Measurements from ENCODE around the gene LZTR1. TPM values are rescaled to one million over a fixed set of nuclear protein-coding genes. Genes with fewer than 3 reads are reported as not detected.

LZTR1 gene
- total and polyA plus RNA-seq, 7 donors = 17.1 to 37.1 (median 27.2) TPM

DNA sequence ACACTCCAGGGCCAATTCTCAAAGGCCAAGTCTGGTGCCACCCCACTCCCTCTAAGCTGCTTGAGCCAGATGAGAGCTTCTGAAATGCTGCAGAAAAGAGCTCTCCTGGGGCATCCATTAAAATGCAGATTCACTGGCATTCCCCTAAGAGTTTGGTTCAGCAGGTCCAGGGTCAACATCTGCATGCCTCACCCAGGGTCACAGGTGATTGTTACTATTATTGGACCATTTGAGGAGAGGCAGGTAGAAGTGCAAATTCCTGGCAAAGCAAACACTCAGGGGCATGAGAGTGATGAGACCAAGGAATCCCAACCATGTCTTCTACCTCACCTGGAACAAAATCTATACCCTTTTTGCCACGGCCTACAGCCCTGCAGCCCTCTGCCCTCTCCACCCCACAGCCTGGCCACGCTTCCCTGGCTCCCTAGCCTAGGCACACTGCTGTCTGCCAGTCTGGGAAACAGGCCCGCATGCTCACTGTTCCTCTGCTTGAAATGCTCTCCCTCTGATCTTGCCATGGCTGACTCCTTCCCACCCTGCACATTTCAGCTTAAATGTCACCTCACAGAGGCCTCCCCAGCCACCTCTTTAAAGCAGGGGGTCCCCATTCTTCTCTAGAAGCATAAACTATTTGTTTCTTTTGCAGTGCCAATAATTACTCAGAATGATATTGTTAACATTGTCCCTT is 28.5 kb downstream of the LZTR1 start:
- TF ChIP-seq CTCF (IDR thresholded peaks at IDR 0.05) = no peak
- Histone ChIP-seq H3K9me3 (no peaks in the 10 kb centered on the region), H3K27me3 (ENCODE audit: insufficient read depth in 3 of 3, low read length in 2 of 3) (no peaks in the 10 kb centered on the region), H3K36me3 (ENCODE audit: insufficient read depth in 1 of 2, low read depth in 1 of 2) (no peaks in the 10 kb centered on the region), H3K4me3 (no peak overlapping the region), H3K27ac (no peak overlapping the region), H3K4me1 (peaks cover 12% of the 10 kb centered on the region)
- 88 to 96% (median 96%) methylated on average over 3 of the region's 3 CpGs for WGBS, 3 donors
- no peak for DNase-seq
- ATAC-seq = no peak
- intact Hi-C loops (cut with DNase I) = loop anchor here in 1 of 2 donors (5.0 kb wide), 1 partner anchor 42 kb away; no protein-coding TSS in a partner anchor

GRCh38 chr22:21012446-21013407 is 30.6 kb downstream of the LZTR1 start:
- H3K4me1 ChIP-seq = peaks cover 12% of the 10 kb centered on the region
- H3K27me3 ChIP-seq (ENCODE audit: insufficient read depth in 3 of 3, low read length in 2 of 3) = no peaks in the 10 kb centered on the region
- H3K27ac ChIP-seq = no peak overlapping the region
- H3K9me3 ChIP-seq = no peaks in the 10 kb centered on the region
- peaks cover 0 to 9% of the 10 kb centered on the region in 2 donors for H3K36me3 ChIP-seq (ENCODE audit: insufficient read depth in 1 of 2, low read depth in 1 of 2)
- no peak overlapping the region for H3K4me3 ChIP-seq
- DNase-seq (no peak), ATAC-seq (no peak)
- no peak for TF ChIP-seq CTCF (IDR thresholded peaks at IDR 0.05)
- 69 to 75% (median 71%) methylated on average over 14 of the region's 14 CpGs for WGBS, 3 donors
- intact Hi-C loops (cut with DNase I) = loop anchor here in 1 of 2 donors (5.0 kb wide), 1 partner anchor 40 kb away; no protein-coding TSS in a partner anchor

DNA sequence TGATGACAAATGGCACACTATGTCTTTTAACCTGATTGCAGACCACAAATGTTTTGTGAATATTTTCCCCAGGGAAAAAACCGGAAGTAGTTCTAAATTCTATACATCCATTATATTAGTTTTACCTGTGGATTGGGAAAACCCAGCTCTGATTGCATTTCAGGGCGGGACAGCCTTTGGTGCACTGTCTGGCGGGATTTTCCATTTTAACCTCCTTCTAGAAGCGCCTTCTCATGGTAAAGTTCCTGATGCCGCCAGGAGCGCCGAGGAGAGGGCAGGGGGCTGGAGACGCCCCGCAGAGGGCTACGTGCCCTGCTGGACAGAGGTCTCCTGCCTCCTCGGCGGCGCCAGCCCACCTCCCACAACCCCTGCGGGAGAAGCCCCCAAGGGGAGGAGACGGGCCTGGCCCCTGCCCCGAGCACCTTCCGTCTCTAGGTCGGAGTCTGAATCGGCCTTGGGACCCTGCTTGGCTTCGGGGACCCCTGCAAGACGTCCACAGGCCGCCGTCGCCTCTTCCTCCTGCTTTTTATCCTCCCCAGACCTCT is 31.6 kb downstream of the LZTR1 start:
- H3K27ac ChIP-seq = peak overlapping the region; percentile 85
- H3K4me3 ChIP-seq = peak overlapping the region; percentile 75
- H3K4me1 ChIP-seq = peaks cover 12% of the 10 kb centered on the region
- intact Hi-C loops (cut with DNase I) = loop anchor here (2.0 to 5.0 kb wide), 2 partner anchors 31 to 39 kb away; partner anchors contain the start of gene LRRC74B (in 1 of the 2)
- H3K36me3 ChIP-seq (ENCODE audit: insufficient read depth in 1 of 2, low read depth in 1 of 2) = peaks cover 0 to 15% of the 10 kb centered on the region in 2 donors
- no peaks in the 10 kb centered on the region for H3K27me3 ChIP-seq (ENCODE audit: insufficient read depth in 3 of 3, low read length in 2 of 3)
- TF ChIP-seq CTCF (IDR thresholded peaks at IDR 0.05) = no peak
- no peak for DNase-seq
- H3K9me3 ChIP-seq = no peaks in the 10 kb centered on the region
- peak in 1 of 4 donors; percentile 0 for ATAC-seq
- 19 to 20% (median 19%) methylated on average over 24 of the region's 24 CpGs for WGBS, 3 donors

DNA sequence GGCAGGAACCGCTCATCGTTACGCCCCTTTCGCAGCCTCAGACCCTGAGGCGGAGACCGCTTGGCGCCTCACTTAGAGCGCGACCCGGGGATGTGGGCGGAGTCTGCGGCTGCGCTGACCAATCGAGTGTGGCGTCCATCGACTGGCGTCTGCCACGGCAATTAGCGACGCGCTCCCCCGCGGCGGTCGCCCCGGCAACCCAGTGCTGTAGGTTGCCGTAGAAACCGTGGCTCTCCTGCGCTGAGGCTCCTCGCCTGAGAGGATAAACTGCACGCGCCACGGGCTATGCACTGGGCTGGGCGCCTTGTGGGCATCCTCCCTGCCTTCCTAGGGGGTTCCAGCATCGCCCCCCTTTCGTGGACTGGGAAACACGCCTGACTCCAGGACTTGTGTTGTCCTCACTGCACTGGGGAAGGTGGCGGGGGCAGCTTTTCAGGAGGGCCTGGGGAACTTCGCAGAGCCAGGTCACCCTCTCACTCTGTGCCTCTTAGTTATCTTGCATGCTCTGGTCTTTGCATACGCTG is 32.2 kb downstream of the LZTR1 start:
- H3K27ac ChIP-seq = peak overlapping the region; percentile 85
- no peaks in the 10 kb centered on the region for H3K27me3 ChIP-seq (ENCODE audit: insufficient read depth in 3 of 3, low read length in 2 of 3)
- no peaks in the 10 kb centered on the region for H3K9me3 ChIP-seq
- intact Hi-C loops (cut with DNase I) = loop anchor here (2.0 to 5.0 kb wide), 2 partner anchors 31 to 38 kb away; partner anchors contain the start of gene LRRC74B (in 1 of the 2)
- 0 to 1% (median 1%) methylated on average over 40 of the region's 40 CpGs for WGBS, 3 donors
- peak overlapping the region; percentile 75 for H3K4me3 ChIP-seq
- peak; percentile 71 to 89 (median 80) for ATAC-seq
- DNase-seq = peak; percentile 90 to 93
- peaks cover 0 to 21% of the 10 kb centered on the region in 2 donors for H3K36me3 ChIP-seq (ENCODE audit: insufficient read depth in 1 of 2, low read depth in 1 of 2)
- TF ChIP-seq CTCF (IDR thresholded peaks at IDR 0.05) = no peak
- peaks cover 12% of the 10 kb centered on the region for H3K4me1 ChIP-seq
